CD4-positive, alpha-beta T cell treated with Interleukin-17A for 1 hour (primary cell): ENCODE results near the gene GPRC5B.

ENCODE experiments used
- DNase-seq: peaks from one replicate; pipeline ENCODE4 v3.0.0-alpha.2; 2020

GPRC5B gene

GRCh38 chr16:19842426-19843157 is 42.1 kb downstream of the GPRC5B start:
- no peak for DNase-seq

DNA sequence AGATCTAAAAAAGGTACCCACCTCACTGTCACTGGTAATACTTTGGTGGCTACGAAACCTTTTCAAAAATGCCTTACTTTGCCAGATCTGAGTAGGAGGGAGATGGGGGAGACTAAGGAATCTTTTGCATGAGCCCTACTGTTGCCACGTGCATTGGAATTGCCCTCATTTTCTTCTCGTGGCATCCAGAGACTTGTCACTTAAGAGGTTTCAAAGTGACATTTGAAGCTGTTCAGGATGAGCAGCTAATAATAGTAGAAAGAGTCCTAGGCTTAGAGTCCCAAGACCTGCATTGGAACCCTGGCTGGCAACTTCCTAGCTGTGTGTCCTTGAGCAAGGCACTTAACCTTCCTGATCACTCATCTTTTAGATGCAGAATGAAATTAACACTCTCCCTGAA is 43.5 kb downstream of the GPRC5B start:
- DNase-seq, result no peak

DNA sequence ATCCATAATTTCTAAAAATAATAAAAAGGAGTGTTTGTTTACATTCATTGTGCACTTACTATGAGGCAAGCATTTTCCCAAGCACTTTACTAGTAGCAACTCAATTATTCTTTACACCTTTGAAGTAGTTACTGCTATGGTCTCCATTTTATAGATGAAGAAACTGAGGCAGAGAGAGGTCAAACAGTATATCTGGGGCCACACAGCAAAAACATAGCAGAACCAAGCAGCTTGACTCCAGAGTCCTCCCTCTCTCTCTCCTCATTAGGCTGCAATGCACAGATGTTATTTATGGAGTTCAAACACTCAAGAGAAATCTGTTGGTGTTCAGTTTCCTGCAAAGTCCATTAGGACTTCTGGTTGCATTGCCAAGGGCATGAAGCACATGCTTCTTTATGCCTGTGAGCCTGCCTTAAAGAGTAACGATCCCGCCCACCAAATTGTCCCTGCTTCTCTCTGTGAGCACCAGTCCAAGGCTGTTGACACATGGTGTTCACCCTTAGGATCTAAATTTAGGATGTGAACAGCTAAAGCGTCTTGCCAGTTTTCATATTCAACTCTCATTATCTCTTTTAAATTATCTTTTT is 44.0 kb downstream of the GPRC5B start:
- no peak for DNase-seq

GRCh38 chr16:19837984-19838707 is 46.5 kb downstream of the GPRC5B start:
- no peak for DNase-seq

DNA sequence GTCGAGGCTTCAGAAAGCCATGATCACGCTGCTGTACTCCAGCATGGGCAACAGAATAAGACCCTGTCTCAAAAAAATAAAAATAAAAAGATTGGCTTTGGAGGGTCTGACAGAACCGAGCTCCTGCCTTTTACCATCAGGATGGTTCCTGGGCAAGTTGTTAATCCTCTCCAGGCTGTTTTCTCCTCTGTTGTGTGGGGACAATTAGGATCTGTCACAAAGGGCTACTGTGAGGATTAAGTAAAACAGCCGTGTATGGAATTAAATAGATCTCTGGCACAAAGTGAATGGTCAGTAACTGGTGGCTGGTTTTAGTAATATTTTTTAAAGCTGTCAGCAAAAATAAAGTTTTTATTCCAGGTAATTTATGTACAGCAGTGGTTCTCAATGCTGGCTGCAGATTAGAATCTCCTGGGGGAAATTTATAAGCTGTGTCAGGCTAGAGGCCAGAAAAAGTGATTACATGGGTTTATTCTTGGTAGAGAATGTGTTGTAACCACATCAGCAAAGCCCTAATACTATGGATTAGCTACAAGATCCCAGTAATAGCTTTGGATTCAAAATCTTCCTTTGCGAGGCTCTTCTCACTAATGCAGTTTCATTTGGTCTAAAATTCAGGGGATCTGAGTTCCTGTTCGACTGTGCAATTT is 47.2 kb downstream of the GPRC5B start:
- DNase-seq, result no peak

GRCh38 chr16:19835968-19836421 is 48.7 kb downstream of the GPRC5B start:
- DNase-seq, result no peak

- DNase-seq, result no peak
Measured at GRCh38 chr16:19835196-19835595, 49.5 kb downstream of the GPRC5B start.

- no peak for DNase-seq
Measured at GRCh38 chr16:19833581-19833980, 51.1 kb downstream of the GPRC5B start.

- DNase-seq, result no peak
Measured at GRCh38 chr16:19833176-19833575, 51.5 kb downstream of the GPRC5B start.

DNA sequence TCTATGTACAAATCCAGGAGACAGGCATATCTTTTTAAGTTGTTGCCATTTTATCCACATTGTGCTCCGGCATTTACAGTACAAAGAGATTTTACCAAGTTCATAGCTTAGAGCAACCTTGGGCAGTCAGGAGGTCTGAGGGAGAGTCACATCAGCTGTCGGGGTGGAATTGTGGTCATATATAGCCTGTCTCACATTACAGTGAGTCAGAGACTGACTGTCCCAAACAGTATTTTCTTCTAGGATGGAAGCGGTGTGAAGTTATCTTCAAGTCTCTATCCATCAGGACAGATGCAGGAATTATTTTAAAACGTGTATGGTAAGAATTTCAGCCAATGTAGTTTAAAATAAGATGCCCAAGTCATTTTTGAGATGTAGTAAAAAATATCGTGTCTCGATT is 53.0 kb downstream of the GPRC5B start:
- DNase-seq, result no peak

- no peak for DNase-seq
Measured at GRCh38 chr16:19830902-19831560, 53.6 kb downstream of the GPRC5B start.

DNA sequence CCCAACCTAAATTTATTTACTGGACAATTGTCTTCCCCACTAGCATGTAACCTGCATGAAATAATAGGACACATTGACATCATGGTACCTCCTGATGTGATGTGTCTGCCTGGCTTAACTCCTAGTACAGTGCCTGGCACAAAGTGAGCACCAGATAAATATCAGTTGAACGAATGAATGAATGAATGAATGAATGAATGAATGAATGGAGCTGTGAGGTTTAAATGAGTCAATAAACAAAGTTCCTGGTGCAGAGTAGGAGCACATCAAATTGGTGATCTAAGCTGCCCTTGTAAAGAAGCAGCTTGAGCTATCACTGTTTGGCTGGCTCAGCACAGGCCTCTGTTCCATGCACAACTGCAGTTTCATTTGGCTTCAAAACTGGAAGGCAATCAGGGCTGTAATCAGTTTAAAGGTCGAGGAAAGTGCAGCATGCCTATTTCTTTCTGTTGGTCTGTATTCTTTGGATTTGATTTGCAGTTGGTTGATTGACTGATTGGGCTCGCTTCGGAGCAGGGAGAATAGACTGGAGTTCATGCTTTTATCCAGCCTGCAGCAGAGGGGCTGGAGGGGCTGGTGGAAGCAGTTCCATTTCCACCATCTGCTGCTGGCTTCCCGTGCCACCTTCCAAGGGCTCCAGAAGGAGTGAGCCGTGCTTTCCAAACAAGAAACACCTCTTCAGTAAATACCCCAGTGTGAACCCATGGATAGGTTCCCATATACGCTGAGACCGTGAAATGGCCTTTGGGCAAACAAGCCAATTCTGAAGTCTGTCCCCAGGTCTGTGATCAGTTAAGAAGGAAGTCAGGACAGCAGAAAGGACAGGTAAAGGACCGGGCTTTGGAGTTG is 54.6 kb downstream of the GPRC5B start:
- no peak for DNase-seq

DNA sequence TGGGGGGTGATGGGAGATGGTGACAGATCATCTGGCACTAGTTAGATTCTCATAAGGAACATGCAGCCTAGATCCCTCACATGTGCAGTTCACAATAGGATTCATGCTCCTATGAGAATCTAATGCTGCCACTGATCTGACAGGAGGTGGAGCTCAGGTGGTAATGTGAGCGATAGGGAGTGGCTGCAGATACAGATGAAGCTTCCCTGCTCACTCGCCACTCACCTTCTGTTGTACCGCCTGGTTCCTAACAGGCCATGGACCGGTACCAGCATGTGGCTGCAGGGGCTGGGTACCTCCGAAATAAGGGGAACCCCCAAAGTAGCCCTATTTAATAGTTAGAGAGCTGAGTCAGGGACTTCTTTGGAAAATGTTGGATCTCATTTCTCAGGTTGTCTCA is 60.4 kb downstream of the GPRC5B start:
- no peak for DNase-seq

DNA sequence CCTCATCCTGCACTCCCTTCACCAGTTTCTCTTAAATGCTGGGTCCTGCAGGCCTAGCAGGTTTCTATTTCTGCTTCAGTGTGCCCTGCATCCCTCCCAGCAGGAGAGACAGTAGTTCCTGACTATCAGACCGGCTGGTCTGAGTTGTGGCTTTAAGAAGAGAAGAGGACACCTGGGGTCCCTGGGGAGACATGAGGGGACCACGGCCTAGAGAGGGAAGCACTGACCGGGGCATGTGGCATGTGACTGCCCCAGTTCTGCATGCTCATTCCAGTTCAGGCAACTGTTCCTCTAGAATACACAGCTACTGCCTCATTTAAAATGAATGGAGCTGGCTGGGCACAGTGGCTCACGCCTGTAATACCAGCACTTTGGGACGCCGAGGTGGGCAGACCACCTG is 61.3 kb downstream of the GPRC5B start:
- no peak for DNase-seq

GRCh38 chr16:19822533-19822932 is 62.1 kb downstream of the GPRC5B start:
- no peak for DNase-seq

GRCh38 chr16:19817875-19818274 is 66.8 kb downstream of the GPRC5B start:
- DNase-seq, result no peak

GRCh38 chr16:19817122-19817521 is 67.5 kb downstream of the GPRC5B start:
- no peak for DNase-seq

GRCh38 chr16:19815418-19815817 is 69.2 kb downstream of the GPRC5B start:
- DNase-seq, result no peak

DNA sequence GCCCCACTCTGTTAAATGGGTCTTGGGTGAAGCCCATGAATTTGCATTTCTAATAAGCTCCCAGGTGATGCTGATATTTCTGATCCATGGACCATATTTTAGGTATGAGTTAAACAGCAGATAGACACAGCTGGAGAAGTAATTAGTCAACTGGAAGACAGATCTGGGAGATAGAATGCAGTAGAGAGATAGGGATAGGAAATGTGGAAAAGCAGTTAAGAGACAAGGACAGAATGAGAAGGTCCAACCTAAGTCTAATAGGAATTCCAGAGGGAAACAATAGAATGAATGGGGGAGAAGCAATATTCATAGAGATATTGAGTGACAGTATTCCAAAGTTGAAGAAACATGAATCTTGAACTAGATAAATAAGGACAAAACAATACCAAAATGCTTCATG is 71.7 kb downstream of the GPRC5B start:
- DNase-seq, result no peak

GRCh38 chr16:19810817-19811731 is 73.6 kb downstream of the GPRC5B start:
- DNase-seq, result no peak

- DNase-seq, result no peak
Measured at GRCh38 chr16:19809693-19810092, 75.0 kb downstream of the GPRC5B start.
